GM12873 (cell line): ENCODE data around the gene FOXN3.

ENCODE experiments used
- TF ChIP-seq, protein P1 (sequence below): IDR thresholded peaks from 2 replicates; pipeline ENCODE4 v1.5.1; 2012; ENCODE audit warnings: low read depth, mild to moderate bottlenecking, moderate library complexity, low read length, control low read depth; ENCODE audit not compliant: insufficient read depth; ENCODE audit errors: missing control alignments

Gene FOXN3

DNA sequence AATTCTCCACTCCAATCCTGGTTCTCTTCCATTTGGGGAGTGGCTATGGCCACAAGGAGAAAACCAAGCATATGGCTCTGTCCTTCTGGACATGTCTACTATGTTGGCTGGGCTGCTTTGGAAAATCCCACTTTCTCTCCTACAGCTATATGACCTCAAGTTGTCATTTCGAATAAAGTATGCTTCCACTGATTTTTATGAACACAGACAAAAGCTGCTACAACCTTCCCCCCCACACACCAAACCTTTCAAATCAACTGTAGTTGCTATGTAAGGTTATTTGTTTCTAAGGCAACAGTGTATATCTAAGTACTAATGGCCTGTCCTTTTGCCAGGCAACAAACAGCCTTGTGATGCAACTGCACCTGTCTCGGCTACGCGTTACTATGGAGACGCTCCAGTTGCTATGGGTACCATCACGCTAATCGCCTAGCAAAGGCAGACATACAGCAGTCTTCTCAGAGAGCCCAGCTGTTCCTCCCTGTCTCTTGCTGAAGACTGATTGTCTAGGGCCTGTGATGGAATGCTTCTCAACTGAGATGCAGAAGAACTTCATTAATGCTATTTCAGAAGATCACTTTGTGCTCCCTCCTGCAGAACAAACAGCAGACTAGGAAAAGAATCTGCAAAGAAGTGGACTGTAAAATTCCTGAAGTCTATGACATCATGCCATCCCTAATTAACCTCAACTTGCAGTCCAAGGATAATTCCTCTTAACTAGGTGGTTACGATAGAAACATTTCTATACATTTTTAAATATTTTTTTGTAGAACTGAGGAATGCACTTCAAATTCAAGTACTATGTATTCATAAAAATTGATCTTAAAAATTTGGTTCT is 67.6 kb downstream of the FOXN3 start:
- TF ChIP-seq, protein P1, sequence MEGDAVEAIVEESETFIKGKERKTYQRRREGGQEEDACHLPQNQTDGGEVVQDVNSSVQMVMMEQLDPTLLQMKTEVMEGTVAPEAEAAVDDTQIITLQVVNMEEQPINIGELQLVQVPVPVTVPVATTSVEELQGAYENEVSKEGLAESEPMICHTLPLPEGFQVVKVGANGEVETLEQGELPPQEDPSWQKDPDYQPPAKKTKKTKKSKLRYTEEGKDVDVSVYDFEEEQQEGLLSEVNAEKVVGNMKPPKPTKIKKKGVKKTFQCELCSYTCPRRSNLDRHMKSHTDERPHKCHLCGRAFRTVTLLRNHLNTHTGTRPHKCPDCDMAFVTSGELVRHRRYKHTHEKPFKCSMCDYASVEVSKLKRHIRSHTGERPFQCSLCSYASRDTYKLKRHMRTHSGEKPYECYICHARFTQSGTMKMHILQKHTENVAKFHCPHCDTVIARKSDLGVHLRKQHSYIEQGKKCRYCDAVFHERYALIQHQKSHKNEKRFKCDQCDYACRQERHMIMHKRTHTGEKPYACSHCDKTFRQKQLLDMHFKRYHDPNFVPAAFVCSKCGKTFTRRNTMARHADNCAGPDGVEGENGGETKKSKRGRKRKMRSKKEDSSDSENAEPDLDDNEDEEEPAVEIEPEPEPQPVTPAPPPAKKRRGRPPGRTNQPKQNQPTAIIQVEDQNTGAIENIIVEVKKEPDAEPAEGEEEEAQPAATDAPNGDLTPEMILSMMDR, result no peak

DNA sequence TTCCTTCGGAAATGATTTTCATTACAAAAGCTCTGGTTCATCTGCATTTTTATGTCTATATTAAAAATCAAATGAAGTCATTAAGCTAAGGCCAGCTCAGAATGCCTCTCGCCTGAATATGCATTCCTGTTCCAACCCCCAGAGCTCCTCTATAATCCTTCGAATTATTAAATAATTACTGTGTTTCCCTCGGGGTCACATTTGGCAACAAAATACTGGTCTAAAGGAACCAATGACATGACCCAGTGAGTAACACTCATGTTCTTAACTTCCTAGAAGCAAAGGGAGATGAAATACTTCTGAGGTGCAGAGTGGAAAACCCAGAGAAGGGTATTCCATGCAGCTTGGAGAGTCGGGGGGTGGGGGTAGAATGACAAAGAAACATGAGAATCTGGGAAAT is 68.3 kb downstream of the FOXN3 start:
- TF ChIP-seq, protein P1, result no peak

DNA sequence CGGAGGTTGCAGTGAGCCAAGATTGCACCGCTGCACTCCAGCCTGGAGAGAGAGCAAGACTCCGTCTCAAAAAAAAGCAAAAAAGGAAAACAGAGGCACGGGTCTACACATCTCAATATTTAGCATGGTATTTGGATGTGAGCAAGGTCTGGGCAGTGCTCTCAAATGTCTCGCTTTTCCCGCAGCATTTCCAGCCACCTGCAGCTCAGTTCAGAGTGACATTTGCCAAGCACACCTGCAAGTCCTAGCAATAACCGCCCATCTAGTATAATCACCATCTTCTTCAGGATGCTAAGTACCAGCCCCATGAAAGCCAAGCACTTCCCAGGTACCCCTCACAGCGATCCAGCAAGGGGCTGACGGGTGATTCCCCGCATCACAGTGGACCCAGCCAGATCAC is 69.1 kb downstream of the FOXN3 start:
- TF ChIP-seq, protein P1, result no peak

DNA sequence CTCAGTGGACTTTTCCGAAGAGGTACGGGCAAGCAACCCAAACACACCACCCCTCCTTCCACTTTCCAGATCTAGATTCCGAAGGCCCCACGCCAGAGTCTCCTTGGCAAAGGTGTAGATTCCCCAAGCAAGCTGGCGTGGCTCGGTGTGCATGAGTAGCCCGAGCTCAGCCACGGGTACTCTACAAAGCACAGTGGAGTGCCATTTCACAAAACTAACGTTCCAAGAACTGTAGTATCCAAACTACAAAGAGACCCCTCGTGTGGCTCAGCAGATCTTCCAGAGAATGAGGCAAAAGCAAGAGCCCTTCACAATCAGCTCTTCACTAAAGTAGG is 72.1 kb downstream of the FOXN3 start:
- TF ChIP-seq, protein P1, result no peak

DNA sequence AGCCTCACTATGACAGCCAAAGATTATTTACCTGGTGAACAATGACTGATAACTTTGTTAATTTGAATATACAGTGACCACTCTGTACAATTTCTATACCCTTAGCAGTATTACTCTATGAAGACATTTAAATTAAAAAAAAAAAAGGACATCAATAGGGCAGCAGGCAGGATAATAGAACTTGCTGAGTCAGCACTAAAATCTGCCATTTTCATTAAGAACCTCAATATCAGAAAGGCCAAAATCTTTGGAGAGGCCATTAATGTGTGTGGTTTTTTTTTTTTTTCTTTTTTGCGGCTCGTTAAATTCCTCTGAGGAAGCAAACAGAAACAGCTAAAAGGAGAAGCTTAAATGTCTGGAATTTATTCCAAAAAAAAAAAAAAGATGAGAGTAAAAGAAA is 73.7 kb downstream of the FOXN3 start:
- TF ChIP-seq, protein P1, result no peak

DNA sequence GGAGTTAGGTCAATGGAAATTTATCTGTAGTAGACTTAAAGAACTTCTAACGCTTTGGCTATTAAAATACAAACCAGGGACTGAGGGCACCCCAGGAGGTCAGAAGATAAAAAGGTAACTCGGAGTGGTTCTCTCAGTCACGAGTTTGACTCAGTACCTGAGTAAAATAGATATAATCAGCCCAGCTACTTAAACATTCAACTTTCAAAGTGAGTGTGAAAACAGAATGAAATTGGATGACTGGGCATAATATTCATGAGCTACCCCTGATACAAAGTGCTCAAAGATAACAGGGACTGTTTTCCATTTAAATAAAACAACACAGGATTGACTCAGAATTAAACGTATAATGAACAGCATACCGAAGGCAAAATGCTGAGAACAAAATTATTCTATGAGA is 75.0 kb downstream of the FOXN3 start:
- TF ChIP-seq, protein P1, result no peak

DNA sequence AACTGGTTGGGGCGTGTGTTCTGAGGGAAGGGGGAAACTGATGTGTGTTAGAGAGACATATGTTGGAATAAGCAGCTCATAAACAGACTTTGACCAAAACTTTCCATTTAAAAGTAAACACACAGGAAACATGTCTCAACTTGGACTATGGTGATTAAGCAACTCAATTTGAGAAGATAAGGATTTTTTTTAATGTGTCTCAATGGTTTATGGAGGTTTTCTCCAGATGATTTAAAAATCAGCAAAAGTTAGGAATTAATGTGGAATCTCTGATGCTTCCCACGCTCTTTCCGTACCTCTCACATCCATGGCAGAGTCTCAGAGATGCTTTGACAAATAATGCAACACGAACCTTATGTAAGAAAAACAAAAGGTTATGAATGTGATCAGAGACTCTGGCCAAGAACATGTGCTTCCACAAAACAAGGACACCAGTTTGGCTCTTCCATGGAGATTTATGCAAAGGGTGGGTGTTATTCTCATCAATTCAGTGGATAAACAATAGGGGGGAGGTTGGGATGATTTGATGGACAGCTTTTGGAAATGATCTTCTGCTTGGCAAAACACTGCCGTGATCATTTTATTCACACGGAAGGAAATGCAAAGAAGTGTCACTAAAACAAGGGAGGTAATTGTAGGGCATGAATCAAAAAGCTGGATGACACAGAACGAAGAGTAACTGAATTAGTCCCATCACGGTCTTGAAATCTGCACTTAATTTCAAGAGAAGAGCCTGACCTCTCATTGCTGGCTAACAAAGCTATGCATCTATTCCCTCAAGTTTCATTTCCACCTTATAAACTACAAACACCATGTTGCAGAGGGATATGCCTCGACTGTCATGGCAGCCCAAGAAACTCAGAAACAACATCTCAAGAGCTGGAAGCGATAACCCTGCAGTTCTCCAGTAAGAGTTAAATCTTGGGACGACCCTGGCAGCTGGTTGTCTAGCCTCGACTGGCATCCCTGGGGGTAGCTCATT is 76.5 kb downstream of the FOXN3 start:
- TF ChIP-seq, protein P1, result no peak
